Measurements from ENCODE around the gene PLCXD3. TPM values are rescaled to one million over a fixed set of nuclear protein-coding genes. Genes with fewer than 3 reads are reported as not detected.

PLCXD3 gene
- total and polyA plus RNA-seq, 10 of the 15 experiments (the other 5 are each of a cell fraction or from before 2014, with no cell fraction given) = not detected

DNA sequence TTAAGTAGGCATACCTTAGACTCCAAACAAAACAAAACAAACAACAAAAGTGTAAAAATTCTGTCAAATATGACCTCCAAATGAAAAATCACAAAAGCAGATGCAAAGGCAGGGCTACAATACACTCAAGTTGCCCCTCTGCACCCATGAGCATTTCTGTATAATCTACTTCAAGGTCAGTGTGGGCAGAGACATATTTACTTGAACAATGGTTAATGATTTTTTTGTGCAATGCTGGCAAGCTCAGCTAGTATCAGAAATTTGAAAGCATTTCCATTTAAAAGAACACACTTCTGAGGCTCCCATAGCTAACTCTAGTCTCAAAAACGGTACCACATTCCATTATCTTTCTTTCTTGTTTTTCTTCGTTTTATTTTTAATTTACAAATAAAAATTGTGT, 57.9 kb downstream of the PLCXD3 start (continued):
- TF ChIP-seq, protein P1, sequence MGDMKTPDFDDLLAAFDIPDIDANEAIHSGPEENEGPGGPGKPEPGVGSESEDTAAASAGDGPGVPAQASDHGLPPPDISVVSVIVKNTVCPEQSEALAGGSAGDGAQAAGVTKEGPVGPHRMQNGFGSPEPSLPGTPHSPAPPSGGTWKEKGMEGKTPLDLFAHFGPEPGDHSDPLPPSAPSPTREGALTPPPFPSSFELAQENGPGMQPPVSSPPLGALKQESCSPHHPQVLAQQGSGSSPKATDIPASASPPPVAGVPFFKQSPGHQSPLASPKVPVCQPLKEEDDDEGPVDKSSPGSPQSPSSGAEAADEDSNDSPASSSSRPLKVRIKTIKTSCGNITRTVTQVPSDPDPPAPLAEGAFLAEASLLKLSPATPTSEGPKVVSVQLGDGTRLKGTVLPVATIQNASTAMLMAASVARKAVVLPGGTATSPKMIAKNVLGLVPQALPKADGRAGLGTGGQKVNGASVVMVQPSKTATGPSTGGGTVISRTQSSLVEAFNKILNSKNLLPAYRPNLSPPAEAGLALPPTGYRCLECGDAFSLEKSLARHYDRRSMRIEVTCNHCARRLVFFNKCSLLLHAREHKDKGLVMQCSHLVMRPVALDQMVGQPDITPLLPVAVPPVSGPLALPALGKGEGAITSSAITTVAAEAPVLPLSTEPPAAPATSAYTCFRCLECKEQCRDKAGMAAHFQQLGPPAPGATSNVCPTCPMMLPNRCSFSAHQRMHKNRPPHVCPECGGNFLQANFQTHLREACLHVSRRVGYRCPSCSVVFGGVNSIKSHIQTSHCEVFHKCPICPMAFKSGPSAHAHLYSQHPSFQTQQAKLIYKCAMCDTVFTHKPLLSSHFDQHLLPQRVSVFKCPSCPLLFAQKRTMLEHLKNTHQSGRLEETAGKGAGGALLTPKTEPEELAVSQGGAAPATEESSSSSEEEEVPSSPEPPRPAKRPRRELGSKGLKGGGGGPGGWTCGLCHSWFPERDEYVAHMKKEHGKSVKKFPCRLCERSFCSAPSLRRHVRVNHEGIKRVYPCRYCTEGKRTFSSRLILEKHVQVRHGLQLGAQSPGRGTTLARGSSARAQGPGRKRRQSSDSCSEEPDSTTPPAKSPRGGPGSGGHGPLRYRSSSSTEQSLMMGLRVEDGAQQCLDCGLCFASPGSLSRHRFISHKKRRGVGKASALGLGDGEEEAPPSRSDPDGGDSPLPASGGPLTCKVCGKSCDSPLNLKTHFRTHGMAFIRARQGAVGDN (IDR thresholded peaks at IDR 0.05) = no peak
- TF ChIP-seq MEF2B (IDR thresholded peaks at IDR 0.05; ENCODE audit: partially characterized antibody, poor library complexity, severe bottlenecking) (no peak), E2F4 (IDR thresholded peaks at IDR 0.05; ENCODE audit: low read depth, low read length) (no peak), ZBTB33 (IDR thresholded peaks at IDR 0.05) (no peak), CREM (IDR thresholded peaks at IDR 0.05; ENCODE audit: low read depth) (no peak), POLR2A (IDR thresholded peaks at IDR 0.05; ENCODE audit: low read depth, low read length) (no peak), NFYA (IDR thresholded peaks at IDR 0.05; ENCODE audit: borderline replicate concordance, low read depth, low read length) (no peak), YBX1 (IDR thresholded peaks at IDR 0.05) (no peak)
